ENCODE data around the gene TPRKB.
"Not testable (repeated sequence)": the region's sequence is repeated elsewhere in the genome, so short reads cannot be mapped to it uniquely, and the experiment has no call there.

The TPRKB gene

GRCh38 chr2:73696521-73696920 is 40.6 kb downstream of the TPRKB start:
- peaks cover 12% of the 10 kb centered on the region for H3K9me3 ChIP-seq (ENCODE audit: insufficient read depth, low read depth, low read length)
- not testable (repeated sequence) for H3K14ac ChIP-seq (ENCODE audit: low read length); H3K27ac ChIP-seq (ENCODE audit: low read depth, low read length); H3K79me1 ChIP-seq (ENCODE audit: low read length); H2BK5ac ChIP-seq (ENCODE audit: low read depth, low read length, poor library complexity); H3K4ac ChIP-seq (ENCODE audit: low read depth, low read length); H3K4me3 ChIP-seq (ENCODE audit: low read depth, low read length); H4K91ac ChIP-seq (ENCODE audit: low read depth, low read length); H3K23ac ChIP-seq (ENCODE audit: low read length); H2BK12ac ChIP-seq (ENCODE audit: low read length); H4K8ac ChIP-seq (ENCODE audit: low read depth, low read length); H3K27me3 ChIP-seq (ENCODE audit: insufficient read depth, low read length); H3K36me3 ChIP-seq (ENCODE audit: control insufficient read depth in 1 of 2, insufficient read depth in 2 of 2, low read length in 2 of 2); H3K79me2 ChIP-seq (ENCODE audit: control insufficient read depth, insufficient read depth, low read length, poor library complexity); H2AFZ ChIP-seq (ENCODE audit: insufficient read depth, low read length, poor library complexity); H3K18ac ChIP-seq (ENCODE audit: low read length); H4K12ac ChIP-seq (ENCODE audit: low read depth, low read length); H2BK120ac ChIP-seq (ENCODE audit: insufficient read depth, low read length, poor library complexity); DNase-seq; H2AK5ac ChIP-seq (ENCODE audit: low read length); H3K4me1 ChIP-seq (ENCODE audit: control insufficient read depth in 1 of 2, insufficient read depth in 2 of 2, low read length in 2 of 2); H3K4me2 ChIP-seq (ENCODE audit: low read length); H3K9ac ChIP-seq (ENCODE audit: low read length)
- WGBS (ENCODE audit: extremely low coverage, insufficient coverage, insufficient read length), result no CpG with 5 or more reads among the region's 3 CpGs

GRCh38 chr2:73690372-73691088 is 46.6 kb downstream of the TPRKB start:
- H3K36me3 ChIP-seq (ENCODE audit: control insufficient read depth in 1 of 2, insufficient read depth in 2 of 2, low read length in 2 of 2); H4K12ac ChIP-seq (ENCODE audit: low read depth, low read length); H3K23ac ChIP-seq (ENCODE audit: low read length); H3K9me3 ChIP-seq (ENCODE audit: insufficient read depth, low read depth, low read length); H3K4ac ChIP-seq (ENCODE audit: low read depth, low read length); H2BK12ac ChIP-seq (ENCODE audit: low read length); H2BK120ac ChIP-seq (ENCODE audit: insufficient read depth, low read length, poor library complexity); H3K14ac ChIP-seq (ENCODE audit: low read length); H3K79me2 ChIP-seq (ENCODE audit: control insufficient read depth, insufficient read depth, low read length, poor library complexity); H4K8ac ChIP-seq (ENCODE audit: low read depth, low read length); H3K18ac ChIP-seq (ENCODE audit: low read length); H3K9ac ChIP-seq (ENCODE audit: low read length); H2AFZ ChIP-seq (ENCODE audit: insufficient read depth, low read length, poor library complexity); H2BK5ac ChIP-seq (ENCODE audit: low read depth, low read length, poor library complexity); H4K91ac ChIP-seq (ENCODE audit: low read depth, low read length); H3K27me3 ChIP-seq (ENCODE audit: insufficient read depth, low read length); H3K79me1 ChIP-seq (ENCODE audit: low read length); H3K4me2 ChIP-seq (ENCODE audit: low read length); H3K4me3 ChIP-seq (ENCODE audit: low read depth, low read length); H2AK5ac ChIP-seq (ENCODE audit: low read length); H3K27ac ChIP-seq (ENCODE audit: low read depth, low read length); H3K4me1 ChIP-seq (ENCODE audit: control insufficient read depth in 1 of 2, insufficient read depth in 2 of 2, low read length in 2 of 2): not testable (repeated sequence)
- DNase-seq, result peak in 1 of 2 donors; percentile 35
- WGBS (ENCODE audit: extremely low coverage, insufficient coverage, insufficient read length), result no CpG with 5 or more reads among the region's 4 CpGs

GRCh38 chr2:73688494-73688893 is 48.7 kb downstream of the TPRKB start:
- H3K4me2 ChIP-seq (ENCODE audit: low read length); H2BK5ac ChIP-seq (ENCODE audit: low read depth, low read length, poor library complexity); H4K12ac ChIP-seq (ENCODE audit: low read depth, low read length); H3K4me1 ChIP-seq (ENCODE audit: control insufficient read depth in 1 of 2, insufficient read depth in 2 of 2, low read length in 2 of 2); H2BK120ac ChIP-seq (ENCODE audit: insufficient read depth, low read length, poor library complexity); H3K27me3 ChIP-seq (ENCODE audit: insufficient read depth, low read length); H3K18ac ChIP-seq (ENCODE audit: low read length); DNase-seq; H3K14ac ChIP-seq (ENCODE audit: low read length); H3K27ac ChIP-seq (ENCODE audit: low read depth, low read length); H3K4ac ChIP-seq (ENCODE audit: low read depth, low read length); H3K23ac ChIP-seq (ENCODE audit: low read length); H3K79me1 ChIP-seq (ENCODE audit: low read length); H2AK5ac ChIP-seq (ENCODE audit: low read length); H3K9ac ChIP-seq (ENCODE audit: low read length); H2AFZ ChIP-seq (ENCODE audit: insufficient read depth, low read length, poor library complexity); H4K8ac ChIP-seq (ENCODE audit: low read depth, low read length); H2BK12ac ChIP-seq (ENCODE audit: low read length); H3K4me3 ChIP-seq (ENCODE audit: low read depth, low read length); H3K79me2 ChIP-seq (ENCODE audit: control insufficient read depth, insufficient read depth, low read length, poor library complexity); H4K91ac ChIP-seq (ENCODE audit: low read depth, low read length); H3K9me3 ChIP-seq (ENCODE audit: insufficient read depth, low read depth, low read length); H3K36me3 ChIP-seq (ENCODE audit: control insufficient read depth in 1 of 2, insufficient read depth in 2 of 2, low read length in 2 of 2): not testable (repeated sequence)
- WGBS (ENCODE audit: extremely low coverage, insufficient coverage, insufficient read length), result no CpG with 5 or more reads among the region's 5 CpGs

GRCh38 chr2:73685764-73686438 is 51.2 kb downstream of the TPRKB start:
- H3K9me3 ChIP-seq (ENCODE audit: insufficient read depth, low read depth, low read length), result no peaks in the 10 kb centered on the region
- no peak overlapping the region for H3K23ac ChIP-seq (ENCODE audit: low read length)
- H4K8ac ChIP-seq (ENCODE audit: low read depth, low read length), result no peak overlapping the region
- H3K79me1 ChIP-seq (ENCODE audit: low read length), result no peaks in the 10 kb centered on the region
- H3K14ac ChIP-seq (ENCODE audit: low read length), result no peak overlapping the region
- no peak overlapping the region for H3K4me3 ChIP-seq (ENCODE audit: low read depth, low read length)
- DNase-seq, result no peak
- H3K4me1 ChIP-seq (ENCODE audit: control insufficient read depth in 1 of 2, insufficient read depth in 2 of 2, low read length in 2 of 2), result no peaks in the 10 kb centered on the region
- H4K91ac ChIP-seq (ENCODE audit: low read depth, low read length), result no peak overlapping the region
- H3K9ac ChIP-seq (ENCODE audit: low read length), result no peak overlapping the region
- H3K18ac ChIP-seq (ENCODE audit: low read length), result no peak overlapping the region
- H3K27ac ChIP-seq (ENCODE audit: low read depth, low read length), result no peak overlapping the region
- H2AK5ac ChIP-seq (ENCODE audit: low read length), result no peak overlapping the region
- H4K12ac ChIP-seq (ENCODE audit: low read depth, low read length), result no peak overlapping the region
- no peaks in the 10 kb centered on the region for H3K79me2 ChIP-seq (ENCODE audit: control insufficient read depth, insufficient read depth, low read length, poor library complexity)
- no peak overlapping the region for H3K4ac ChIP-seq (ENCODE audit: low read depth, low read length)
- no peak overlapping the region for H2BK5ac ChIP-seq (ENCODE audit: low read depth, low read length, poor library complexity)
- H3K27me3 ChIP-seq (ENCODE audit: insufficient read depth, low read length), result no peaks in the 10 kb centered on the region
- no peak overlapping the region for H2BK12ac ChIP-seq (ENCODE audit: low read length)
- no peak overlapping the region for H3K4me2 ChIP-seq (ENCODE audit: low read length)
- no peaks in the 10 kb centered on the region for H3K36me3 ChIP-seq (ENCODE audit: control insufficient read depth in 1 of 2, insufficient read depth in 2 of 2, low read length in 2 of 2)
- no peak overlapping the region for H2BK120ac ChIP-seq (ENCODE audit: insufficient read depth, low read length, poor library complexity)
- no CpG with 5 or more reads among the region's 4 CpGs for WGBS (ENCODE audit: extremely low coverage, insufficient coverage, insufficient read length)
- no peak overlapping the region for H2AFZ ChIP-seq (ENCODE audit: insufficient read depth, low read length, poor library complexity)
